Left renal pelvis (tissue), 4 donors: ENCODE measurements around the gene TEX2. TPM values are rescaled to one million over a fixed set of nuclear protein-coding genes. Genes with fewer than 3 reads are reported as not detected.

ENCODE experiments used
- polyA plus RNA-seq, 4 donors: library from polyadenylated mRNA; unstranded; fragments of 120-200 nt; gene quantifications; one replicate each; pipeline ENCODE4 v1.2.1, GENCODE V29; 2013; ENCODE audit not compliant: insufficient read length in 4 of 4

Gene TEX2
- polyA plus RNA-seq, 4 donors: 24.8 to 37.5 (median 27.8) TPM

Other genes starting within 250 kb of the TEX2 start
- 10 to 100 TPM; 21.7 to 27.7 (median 26.7) TPM for gene ICAM2, start 242.6 kb downstream of the TEX2 start, polyA plus RNA-seq
- 1 to 10 TPM; 8.0 to 9.5 (median 9.0) TPM for gene ERN1, start 133.1 kb downstream of the TEX2 start, polyA plus RNA-seq
- 100 to 1,000 TPM in 3 of 4 donors, 10 to 100 TPM in 1; 94.6 to 134 (median 110) TPM for gene PECAM1, start 127.6 kb upstream of the TEX2 start, polyA plus RNA-seq
- gene MILR1, start 185.9 kb upstream of the TEX2 start, polyA plus RNA-seq: 1 to 10 TPM; 1.8 to 5.4 (median 2.8) TPM
- gene POLG2, start 233.8 kb upstream of the TEX2 start, polyA plus RNA-seq: 10 to 100 TPM; 26.8 to 48.8 (median 31.4) TPM
- 100 to 1,000 TPM; 770 to 979 (median 843) TPM for gene DDX5, start 243.0 kb upstream of the TEX2 start, polyA plus RNA-seq
- gene CEP95, start 243.7 kb upstream of the TEX2 start, polyA plus RNA-seq: 100 to 1,000 TPM in 2 of 4 donors, 10 to 100 TPM in 2; 89.7 to 171 (median 107) TPM